Activated CD4-positive, alpha-beta T cell treated with anti-CD3 and anti-CD28 coated beads, Interleukin-2, amount 10 ng/mL, durations not matched to agents 7 days and 5 days (primary cell): ENCODE measurements around the gene BUD13. TPM values are rescaled to one million over a fixed set of nuclear protein-coding genes. Genes with fewer than 3 reads are reported as not detected.
A peak's percentile ranks its signal among the peaks of the same experiment; 100 is the strongest.

Experiments used
- CTCF ChIA-PET: fragments of 350-600 bp; sonication (Branson Sonifier 250); formaldehyde crosslinking; loops from one replicate; lab custom pipeline; 2021; ENCODE audit warnings: antibody characterized with exemption; lab: Charles Lee
- POLR2A ChIA-PET: fragments of 350-600 bp; sonication (Branson Sonifier 250); formaldehyde crosslinking; loops from one replicate; lab custom pipeline; 2021; ENCODE audit warnings: antibody characterized with exemption; lab: Charles Lee
- DNase-seq: peaks from one replicate; pipeline ENCODE4 v3.0.0-alpha.2; 2020
- H3K27ac Mint-ChIP-seq: one replicate; pipeline ENCODE4 v1.8.0; 2021; ENCODE audit warnings: mild to moderate bottlenecking, moderate library complexity, mixed read lengths
- H3K27me3 Mint-ChIP-seq: one replicate; pipeline ENCODE4 v1.8.0; 2021; ENCODE audit warnings: mixed read lengths
- H3K36me3 Mint-ChIP-seq: one replicate; pipeline ENCODE4 v1.8.0; 2021; ENCODE audit warnings: low read depth, mixed read lengths
- H3K4me1 Mint-ChIP-seq: one replicate; pipeline ENCODE4 v1.8.0; 2021; ENCODE audit warnings: mixed read lengths
- H3K4me3 Mint-ChIP-seq: one replicate; pipeline ENCODE4 v1.8.0; 2021; ENCODE audit warnings: mild to moderate bottlenecking, moderate library complexity, mixed read lengths
- H3K9me3 Mint-ChIP-seq: one replicate; pipeline ENCODE4 v1.8.0; 2021; ENCODE audit warnings: mixed read lengths
- total RNA-seq, 2 experiments: library from RNA; stranded (reverse); gene quantifications; one replicate each; pipeline ENCODE4 v1.2.3, GENCODE V29; 2021

The BUD13 gene
- total RNA-seq, 2 experiments from 2014 or later = 37.5 to 39.9 TPM

GRCh38 chr11:116733969-116734508 lies 38.7 kb downstream of the BUD13 start:
- ChIA-PET POLR2A (no interaction called here), CTCF (interaction anchor here (0.9 to 2.0 kb wide), 2 partner anchors 9 to 16 kb away, joined by 3 to 5 read pairs; no protein-coding TSS in a partner anchor)
- Mint-ChIP-seq H3K27me3 (no peaks in the 10 kb centered on the region), H3K27ac (no peak overlapping the region), H3K36me3 (peaks cover 2% of the 10 kb centered on the region), H3K9me3 (no peaks in the 10 kb centered on the region), H3K4me3 (no peak overlapping the region), H3K4me1 (peaks cover 9% of the 10 kb centered on the region)
- DNase-seq = no peak

GRCh38 chr11:116733043-116733755 lies 39.6 kb downstream of the BUD13 start:
- ChIA-PET POLR2A (no interaction called here), CTCF (interaction anchor here (0.8 to 1.7 kb wide), 7 partner anchors 8 to 494 kb away, joined by 3 to 6 read pairs (median 3); no protein-coding TSS in a partner anchor)
- Mint-ChIP-seq H3K4me1 (peaks cover 8% of the 10 kb centered on the region), H3K9me3 (no peaks in the 10 kb centered on the region), H3K4me3 (no peak overlapping the region), H3K27ac (no peak overlapping the region), H3K27me3 (no peaks in the 10 kb centered on the region), H3K36me3 (peaks cover 2% of the 10 kb centered on the region)
- no peak for DNase-seq

- peaks cover 8% of the 10 kb centered on the region for H3K4me1 Mint-ChIP-seq
- no peak overlapping the region for H3K27ac Mint-ChIP-seq
- POLR2A ChIA-PET = no interaction called here
- H3K9me3 Mint-ChIP-seq = no peaks in the 10 kb centered on the region
- CTCF ChIA-PET = interaction anchor here (0.6 to 1.7 kb wide), 16 partner anchors 9 to 536 kb away, joined by 3 to 6 read pairs (median 3); partner anchors contain the start of gene APOA5
- peaks cover 2% of the 10 kb centered on the region for H3K36me3 Mint-ChIP-seq
- no peak overlapping the region for H3K4me3 Mint-ChIP-seq
- DNase-seq = peak; percentile 67
- no peaks in the 10 kb centered on the region for H3K27me3 Mint-ChIP-seq
Measured at GRCh38 chr11:116732271-116733042, 40.3 kb downstream of the BUD13 start.

GRCh38 chr11:116731821-116732220 lies 41.0 kb downstream of the BUD13 start:
- H3K4me1 Mint-ChIP-seq = peaks cover 8% of the 10 kb centered on the region
- no peaks in the 10 kb centered on the region for H3K9me3 Mint-ChIP-seq
- ChIA-PET POLR2A (no interaction called here), CTCF (interaction anchor here (0.6 to 1.7 kb wide), 10 partner anchors 10 to 535 kb away, joined by 3 to 4 read pairs (median 3); partner anchors contain the start of gene APOA5)
- H3K4me3 Mint-ChIP-seq = no peak overlapping the region
- no peak for DNase-seq
- H3K27ac Mint-ChIP-seq = no peak overlapping the region
- H3K36me3 Mint-ChIP-seq = peaks cover under 1% of the 10 kb centered on the region
- H3K27me3 Mint-ChIP-seq = no peaks in the 10 kb centered on the region

GRCh38 chr11:116731097-116731761 lies 41.6 kb downstream of the BUD13 start:
- no peaks in the 10 kb centered on the region for H3K36me3 Mint-ChIP-seq
- CTCF ChIA-PET = interaction anchor here (1.5 kb wide), 1 partner anchor 15 kb away, joined by 3 read pairs; no protein-coding TSS in a partner anchor
- POLR2A ChIA-PET = no interaction called here
- peaks cover 8% of the 10 kb centered on the region for H3K4me1 Mint-ChIP-seq
- no peak overlapping the region for H3K27ac Mint-ChIP-seq
- H3K27me3 Mint-ChIP-seq = no peaks in the 10 kb centered on the region
- H3K4me3 Mint-ChIP-seq = no peak overlapping the region
- no peak for DNase-seq
- no peaks in the 10 kb centered on the region for H3K9me3 Mint-ChIP-seq

- ChIA-PET CTCF (no interaction called here), POLR2A (no interaction called here)
- no peak for DNase-seq
- H3K27ac Mint-ChIP-seq = no peak overlapping the region
- peaks cover 8% of the 10 kb centered on the region for H3K4me1 Mint-ChIP-seq
- no peaks in the 10 kb centered on the region for H3K27me3 Mint-ChIP-seq
- no peaks in the 10 kb centered on the region for H3K9me3 Mint-ChIP-seq
- H3K4me3 Mint-ChIP-seq = no peak overlapping the region
- H3K36me3 Mint-ChIP-seq = no peaks in the 10 kb centered on the region
Measured at GRCh38 chr11:116730601-116731000, 42.2 kb downstream of the BUD13 start.

GRCh38 chr11:116730241-116730561 lies 42.6 kb downstream of the BUD13 start:
- H3K4me1 Mint-ChIP-seq = peaks cover 8% of the 10 kb centered on the region
- H3K36me3 Mint-ChIP-seq = no peaks in the 10 kb centered on the region
- ChIA-PET CTCF (no interaction called here), POLR2A (no interaction called here)
- no peak for DNase-seq
- no peak overlapping the region for H3K27ac Mint-ChIP-seq
- H3K9me3 Mint-ChIP-seq = no peaks in the 10 kb centered on the region
- no peak overlapping the region for H3K4me3 Mint-ChIP-seq
- no peaks in the 10 kb centered on the region for H3K27me3 Mint-ChIP-seq

GRCh38 chr11:116729501-116730240 lies 43.1 kb downstream of the BUD13 start:
- POLR2A ChIA-PET = no interaction called here
- Mint-ChIP-seq H3K9me3 (no peaks in the 10 kb centered on the region), H3K4me1 (peaks cover 8% of the 10 kb centered on the region), H3K36me3 (no peaks in the 10 kb centered on the region), H3K4me3 (no peak overlapping the region), H3K27me3 (no peaks in the 10 kb centered on the region), H3K27ac (no peak overlapping the region)
- CTCF ChIA-PET = interaction anchor here (0.8 to 1.0 kb wide), 2 partner anchors 8 to 14 kb away, joined by 3 to 4 read pairs; no protein-coding TSS in a partner anchor
- no peak for DNase-seq

GRCh38 chr11:116727990-116728389 lies 44.8 kb downstream of the BUD13 start:
- peaks cover 2% of the 10 kb centered on the region for H3K27me3 Mint-ChIP-seq
- ChIA-PET CTCF (interaction anchor here (1.1 kb wide), 1 partner anchor 8 kb away, joined by 3 read pairs; no protein-coding TSS in a partner anchor), POLR2A (no interaction called here)
- peaks cover 3% of the 10 kb centered on the region for H3K4me1 Mint-ChIP-seq
- no peak overlapping the region for H3K4me3 Mint-ChIP-seq
- no peak for DNase-seq
- H3K9me3 Mint-ChIP-seq = no peaks in the 10 kb centered on the region
- no peaks in the 10 kb centered on the region for H3K36me3 Mint-ChIP-seq
- no peak overlapping the region for H3K27ac Mint-ChIP-seq

GRCh38 chr11:116725434-116726221 lies 47.2 kb downstream of the BUD13 start:
- Mint-ChIP-seq H3K27ac (no peak overlapping the region), H3K4me1 (no peaks in the 10 kb centered on the region), H3K27me3 (peaks cover 2% of the 10 kb centered on the region), H3K9me3 (no peaks in the 10 kb centered on the region), H3K36me3 (no peaks in the 10 kb centered on the region), H3K4me3 (no peak overlapping the region)
- ChIA-PET POLR2A (no interaction called here), CTCF (no interaction called here)
- no peak for DNase-seq

- Mint-ChIP-seq H3K36me3 (no peaks in the 10 kb centered on the region), H3K9me3 (no peaks in the 10 kb centered on the region), H3K4me1 (no peaks in the 10 kb centered on the region), H3K27ac (no peak overlapping the region), H3K27me3 (peaks cover 2% of the 10 kb centered on the region), H3K4me3 (no peak overlapping the region)
- ChIA-PET CTCF (no interaction called here), POLR2A (no interaction called here)
- no peak for DNase-seq
Measured at GRCh38 chr11:116724813-116725212, 48.0 kb downstream of the BUD13 start.
